Measurements from ENCODE around the gene INTS4. TPM values are rescaled to one million over a fixed set of nuclear protein-coding genes. Genes with fewer than 3 reads are reported as not detected.
"Not testable (repeated sequence)": the region's sequence is repeated elsewhere in the genome, so short reads cannot be mapped to it uniquely, and the experiment has no call there.

The INTS4 gene
- total RNA-seq, 2 experiments from 2014 or later = 45.1 to 51.2 TPM

DNA sequence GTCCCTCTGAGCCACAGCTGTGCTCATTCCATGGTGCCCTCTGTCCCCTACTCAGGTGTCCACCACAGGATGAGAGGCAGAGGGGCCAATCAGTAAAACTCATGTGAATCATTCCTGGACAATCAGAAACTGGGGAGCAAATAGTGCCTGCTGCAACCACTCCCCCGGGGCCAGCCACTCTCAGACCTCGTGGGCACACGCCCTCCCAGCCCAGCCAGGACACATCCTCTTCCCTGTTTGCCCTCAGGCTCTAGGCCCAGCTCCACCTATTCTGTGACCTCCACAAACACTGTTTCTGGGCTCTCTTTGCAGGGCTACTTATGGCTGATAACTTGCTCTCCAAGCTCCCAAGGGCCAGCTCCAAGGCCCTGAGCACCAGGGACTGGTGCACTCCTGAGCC, 42.6 kb upstream of the INTS4 start:
- DNase-seq = no peak
- Mint-ChIP-seq H3K9me3 (ENCODE audit: insufficient read depth) (no peaks in the 10 kb centered on the region), H3K27me3 (ENCODE audit: low read depth) (no peaks in the 10 kb centered on the region), H3K36me3 (ENCODE audit: low read depth) (no peaks in the 10 kb centered on the region), H3K4me3 (no peak overlapping the region), H3K27ac (no peak overlapping the region), H3K4me1 (ENCODE audit: low read depth) (peaks cover 16% of the 10 kb centered on the region)
- ChIA-PET CTCF (interaction anchor here (4.6 kb wide), 1 partner anchor 9 kb away, joined by 17 read pairs; no protein-coding TSS in a partner anchor), POLR2A (interaction anchor here (1.5 kb wide), 1 partner anchor 102 kb away, joined by 3 read pairs; the partner anchor contains the start of gene ALG8)
- no peak for ATAC-seq

- no peaks in the 10 kb centered on the region for H3K27me3 Mint-ChIP-seq (ENCODE audit: low read depth)
- no peak overlapping the region for H3K4me3 Mint-ChIP-seq
- H3K4me1 Mint-ChIP-seq (ENCODE audit: low read depth) = peaks cover 16% of the 10 kb centered on the region
- no peak for ATAC-seq
- no peak for DNase-seq
- no peaks in the 10 kb centered on the region for H3K36me3 Mint-ChIP-seq (ENCODE audit: low read depth)
- H3K27ac Mint-ChIP-seq = no peak overlapping the region
- ChIA-PET POLR2A (no interaction called here), CTCF (interaction anchor here (4.6 kb wide), 1 partner anchor 9 kb away, joined by 17 read pairs; no protein-coding TSS in a partner anchor)
- H3K9me3 Mint-ChIP-seq (ENCODE audit: insufficient read depth) = no peaks in the 10 kb centered on the region
Observed at GRCh38 chr11:78036313-78036712, 41.8 kb upstream of the INTS4 start.

- Mint-ChIP-seq H3K27me3 (ENCODE audit: low read depth) (peaks cover 2% of the 10 kb centered on the region), H3K36me3 (ENCODE audit: low read depth) (no peaks in the 10 kb centered on the region), H3K4me1 (ENCODE audit: low read depth) (peaks cover 5% of the 10 kb centered on the region), H3K4me3 (no peak overlapping the region), H3K9me3 (ENCODE audit: insufficient read depth) (no peaks in the 10 kb centered on the region), H3K27ac (no peak overlapping the region)
- ATAC-seq (no peak), DNase-seq (no peak)
- POLR2A ChIA-PET = no interaction called here
- CTCF ChIA-PET = interaction anchor here (4.6 kb wide), 1 partner anchor 11 kb away, joined by 17 read pairs; no protein-coding TSS in a partner anchor
Observed at GRCh38 chr11:78034623-78035022, 40.2 kb upstream of the INTS4 start.

- CTCF ChIA-PET = no interaction called here
- Mint-ChIP-seq H3K27me3 (ENCODE audit: low read depth) (peaks cover 2% of the 10 kb centered on the region), H3K4me3 (no peak overlapping the region), H3K36me3 (ENCODE audit: low read depth) (no peaks in the 10 kb centered on the region), H3K27ac (no peak overlapping the region), H3K4me1 (ENCODE audit: low read depth) (no peaks in the 10 kb centered on the region), H3K9me3 (ENCODE audit: insufficient read depth) (no peaks in the 10 kb centered on the region)
- DNase-seq (no peak), ATAC-seq (no peak)
- POLR2A ChIA-PET = no interaction called here
Observed at GRCh38 chr11:78033040-78033439, 38.6 kb upstream of the INTS4 start.

GRCh38 chr11:78032090-78032489, 37.6 kb upstream of the INTS4 start:
- Mint-ChIP-seq H3K27ac (no peak overlapping the region), H3K9me3 (ENCODE audit: insufficient read depth) (no peaks in the 10 kb centered on the region), H3K27me3 (ENCODE audit: low read depth) (peaks cover 2% of the 10 kb centered on the region), H3K4me3 (no peak overlapping the region), H3K4me1 (ENCODE audit: low read depth) (no peaks in the 10 kb centered on the region), H3K36me3 (ENCODE audit: low read depth) (no peaks in the 10 kb centered on the region)
- DNase-seq = no peak
- ATAC-seq = no peak
- CTCF ChIA-PET = interaction anchor here (2.1 kb wide), 1 partner anchor 14 kb away, joined by 5 read pairs; no protein-coding TSS in a partner anchor
- POLR2A ChIA-PET = no interaction called here

DNA sequence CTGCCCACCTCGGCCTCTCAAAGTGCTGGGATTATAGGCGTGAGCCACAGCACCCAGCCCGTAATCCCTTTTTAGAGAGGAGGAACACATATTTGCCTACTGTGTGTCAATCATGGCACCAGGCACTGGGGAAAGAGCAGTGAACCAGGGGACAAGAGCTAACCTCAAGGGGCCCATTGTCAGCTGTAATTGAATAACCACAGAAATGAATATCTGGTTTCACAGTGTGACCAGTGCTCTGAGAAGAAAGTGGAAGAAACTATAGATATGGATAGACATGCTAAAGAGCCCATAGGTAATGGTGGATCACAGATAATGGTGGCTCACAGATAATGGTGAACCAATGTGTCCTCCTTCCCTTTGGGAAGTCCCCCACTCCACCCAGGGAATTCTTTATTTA, 37.2 kb upstream of the INTS4 start:
- no peaks in the 10 kb centered on the region for H3K9me3 Mint-ChIP-seq (ENCODE audit: insufficient read depth)
- POLR2A ChIA-PET = no interaction called here
- no peaks in the 10 kb centered on the region for H3K36me3 Mint-ChIP-seq (ENCODE audit: low read depth)
- H3K4me3 Mint-ChIP-seq = no peak overlapping the region
- no peak for DNase-seq
- CTCF ChIA-PET = interaction anchor here (2.1 kb wide), 1 partner anchor 14 kb away, joined by 5 read pairs; no protein-coding TSS in a partner anchor
- no peak overlapping the region for H3K27ac Mint-ChIP-seq
- ATAC-seq = no peak
- H3K4me1 Mint-ChIP-seq (ENCODE audit: low read depth) = no peaks in the 10 kb centered on the region
- H3K27me3 Mint-ChIP-seq (ENCODE audit: low read depth) = peaks cover 2% of the 10 kb centered on the region

DNA sequence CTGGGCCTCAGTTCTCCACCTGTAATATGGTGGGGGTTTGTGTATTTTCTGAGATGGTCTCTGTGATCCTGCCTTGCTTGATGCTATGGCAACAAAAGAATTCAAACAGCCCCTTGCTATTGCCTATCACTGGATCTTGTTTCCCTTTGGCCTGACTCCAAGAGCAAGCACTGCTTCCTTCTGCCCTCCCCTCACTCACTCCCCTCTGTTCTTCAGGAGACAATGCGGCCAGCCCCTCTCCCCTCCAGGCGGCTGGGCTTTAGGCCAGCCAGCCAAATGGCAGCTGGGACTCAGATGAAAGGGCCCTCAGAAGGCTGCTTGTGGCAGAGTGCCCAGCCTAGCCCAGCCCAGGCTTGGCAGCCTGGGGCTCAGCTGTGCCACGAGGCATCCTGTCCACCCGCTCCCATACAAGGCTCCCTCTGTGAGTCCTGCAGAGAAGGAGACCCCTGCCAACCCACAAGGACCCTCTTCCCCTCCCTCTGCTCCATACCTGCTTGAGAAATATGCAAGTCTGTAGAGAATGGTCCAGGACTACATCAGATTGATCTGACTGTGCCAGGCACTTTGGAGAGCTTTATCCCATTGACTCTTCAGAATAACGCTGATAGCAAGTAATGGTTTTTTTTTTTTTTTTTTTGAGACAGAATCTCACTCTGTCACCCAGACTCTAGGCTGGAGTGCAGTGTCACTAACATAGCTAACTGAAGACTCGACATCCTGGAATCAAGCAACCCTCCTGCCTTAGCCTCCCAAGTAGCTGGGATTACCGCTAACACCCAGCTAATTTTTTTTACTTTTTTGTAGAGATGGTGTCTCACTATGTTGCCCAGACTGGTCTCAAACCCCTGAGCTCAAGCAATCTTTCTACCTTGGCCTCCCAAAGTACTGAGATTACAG, 36.2 kb upstream of the INTS4 start:
- DNase-seq (no peak), ATAC-seq (no peak)
- H3K4me3 Mint-ChIP-seq = no peak overlapping the region
- H3K27ac Mint-ChIP-seq = no peak overlapping the region
- CTCF ChIA-PET = interaction anchor here (2.1 kb wide), 1 partner anchor 15 kb away, joined by 5 read pairs; no protein-coding TSS in a partner anchor
- POLR2A ChIA-PET = no interaction called here
- no peaks in the 10 kb centered on the region for H3K36me3 Mint-ChIP-seq (ENCODE audit: low read depth)
- H3K27me3 Mint-ChIP-seq (ENCODE audit: low read depth) = peaks cover 2% of the 10 kb centered on the region
- H3K9me3 Mint-ChIP-seq (ENCODE audit: insufficient read depth) = no peaks in the 10 kb centered on the region
- H3K4me1 Mint-ChIP-seq (ENCODE audit: low read depth) = no peaks in the 10 kb centered on the region

- DNase-seq; H3K9me3 Mint-ChIP-seq (ENCODE audit: insufficient read depth); ATAC-seq; H3K27me3 Mint-ChIP-seq (ENCODE audit: low read depth); H3K27ac Mint-ChIP-seq; H3K4me3 Mint-ChIP-seq; POLR2A ChIA-PET; H3K4me1 Mint-ChIP-seq (ENCODE audit: low read depth); H3K36me3 Mint-ChIP-seq (ENCODE audit: low read depth): not testable (repeated sequence)
- CTCF ChIA-PET = interaction anchor here (0.9 kb wide), 1 partner anchor 19 kb away, joined by 3 read pairs; no protein-coding TSS in a partner anchor
Observed at GRCh38 chr11:78028423-78028822, 34.0 kb upstream of the INTS4 start.

- Mint-ChIP-seq H3K27ac (no peak overlapping the region), H3K4me3 (no peak overlapping the region), H3K36me3 (ENCODE audit: low read depth) (no peaks in the 10 kb centered on the region), H3K4me1 (ENCODE audit: low read depth) (peaks cover 1% of the 10 kb centered on the region), H3K9me3 (ENCODE audit: insufficient read depth) (no peaks in the 10 kb centered on the region), H3K27me3 (ENCODE audit: low read depth) (peaks cover 4% of the 10 kb centered on the region)
- ATAC-seq (no peak), DNase-seq (no peak)
- POLR2A ChIA-PET = no interaction called here
- CTCF ChIA-PET = no interaction called here
Observed at GRCh38 chr11:78027759-78028158, 33.3 kb upstream of the INTS4 start.

GRCh38 chr11:78025378-78025777, 30.9 kb upstream of the INTS4 start:
- H3K4me1 Mint-ChIP-seq (ENCODE audit: low read depth) = peaks cover 3% of the 10 kb centered on the region
- ChIA-PET POLR2A (no interaction called here), CTCF (no interaction called here)
- no peaks in the 10 kb centered on the region for H3K36me3 Mint-ChIP-seq (ENCODE audit: low read depth)
- ATAC-seq (no peak), DNase-seq (no peak)
- no peak overlapping the region for H3K4me3 Mint-ChIP-seq
- H3K27me3 Mint-ChIP-seq (ENCODE audit: low read depth) = peaks cover 16% of the 10 kb centered on the region
- no peak overlapping the region for H3K27ac Mint-ChIP-seq
- H3K9me3 Mint-ChIP-seq (ENCODE audit: insufficient read depth) = no peaks in the 10 kb centered on the region

DNA sequence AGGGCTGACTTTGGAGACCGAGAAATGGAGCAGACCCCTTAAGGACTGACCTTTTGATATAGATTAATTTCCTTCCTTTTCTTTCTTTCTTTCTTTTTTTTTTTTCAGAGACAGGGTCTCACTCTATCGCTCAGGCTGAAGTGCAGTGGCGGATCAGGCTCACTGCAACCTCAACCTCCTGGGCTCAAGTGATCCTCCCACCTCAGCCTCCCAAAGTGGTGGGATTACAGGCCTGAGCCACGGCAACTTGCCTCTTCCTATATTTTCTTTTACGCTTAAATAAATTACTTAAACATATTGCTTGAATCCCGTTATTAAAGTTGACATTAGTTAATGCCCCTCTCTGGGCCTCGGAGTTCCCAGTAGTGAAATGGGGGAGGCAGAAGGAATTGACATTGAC, 29.0 kb upstream of the INTS4 start:
- CTCF ChIA-PET = no interaction called here
- H3K4me3 Mint-ChIP-seq = no peak overlapping the region
- POLR2A ChIA-PET = no interaction called here
- no peak for DNase-seq
- ATAC-seq = no peak
- peaks cover 3% of the 10 kb centered on the region for H3K4me1 Mint-ChIP-seq (ENCODE audit: low read depth)
- no peaks in the 10 kb centered on the region for H3K9me3 Mint-ChIP-seq (ENCODE audit: insufficient read depth)
- no peaks in the 10 kb centered on the region for H3K36me3 Mint-ChIP-seq (ENCODE audit: low read depth)
- no peak overlapping the region for H3K27ac Mint-ChIP-seq
- H3K27me3 Mint-ChIP-seq (ENCODE audit: low read depth) = peaks cover 19% of the 10 kb centered on the region

All from activated CD8-positive, alpha-beta T cell treated with anti-CD3 and anti-CD28 coated beads, Interleukin-2, amount 10 ng/mL, durations not matched to agents 7 days and 5 days (primary cell).